HG03175 (cell line): ENCODE measurements around the gene HSBP1.

Source experiments
- ATAC-seq: cut with Tn5 transposase; IDR thresholded peaks from one replicate; pipeline ENCODE4 v1.9.1; 2021; ENCODE audit warnings: mild to moderate bottlenecking, moderate library complexity; ENCODE audit not compliant: unreplicated experiment

Gene HSBP1

DNA sequence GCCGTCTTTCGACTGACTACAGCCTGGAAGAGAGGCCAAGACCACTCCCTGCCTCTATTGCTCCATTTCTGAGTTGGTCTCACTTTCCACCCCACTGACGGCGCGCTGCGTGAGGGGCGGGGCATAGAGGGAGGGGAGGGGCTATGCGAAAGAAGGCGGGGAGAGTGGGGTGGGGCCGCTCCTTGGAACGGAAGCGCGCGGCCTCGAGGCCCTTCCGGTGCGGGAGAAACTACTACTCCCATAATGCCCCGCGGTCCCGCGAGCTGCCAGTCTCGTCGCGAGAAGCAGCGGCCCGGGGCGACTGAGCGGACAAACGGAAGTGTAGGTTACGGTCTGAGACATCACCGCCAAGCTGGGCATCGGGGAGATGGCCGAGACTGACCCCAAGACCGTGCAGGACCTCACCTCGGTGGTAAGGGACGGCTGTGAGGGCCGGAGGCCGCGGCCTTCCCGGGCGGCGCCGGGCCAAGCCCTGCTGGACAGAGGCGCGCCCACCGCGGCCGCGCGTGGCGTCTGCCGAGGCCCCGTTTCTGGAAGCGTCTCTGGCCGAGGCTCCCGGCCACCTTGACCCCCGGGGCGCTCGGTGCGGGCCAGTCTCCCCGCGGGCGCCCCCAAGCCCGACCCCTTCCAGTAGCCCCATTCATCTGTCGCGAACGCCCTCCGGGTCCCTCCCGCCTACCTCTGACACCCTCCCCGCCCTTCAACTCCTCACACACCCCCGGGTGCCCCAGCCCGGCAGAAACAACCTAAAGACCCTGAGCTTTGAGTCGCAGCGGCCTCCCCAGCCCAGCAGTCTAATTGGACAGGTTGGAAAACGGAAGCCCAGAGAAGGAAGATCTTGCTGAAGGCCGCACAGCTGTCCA, at the start of gene HSBP1:
Gene HSBP1 (plus strand): TSS at position 269 of the 863 bp plus-strand sequence. CDS start 99 bp downstream, at position 368.
- peak; percentile 91 for ATAC-seq

DNA sequence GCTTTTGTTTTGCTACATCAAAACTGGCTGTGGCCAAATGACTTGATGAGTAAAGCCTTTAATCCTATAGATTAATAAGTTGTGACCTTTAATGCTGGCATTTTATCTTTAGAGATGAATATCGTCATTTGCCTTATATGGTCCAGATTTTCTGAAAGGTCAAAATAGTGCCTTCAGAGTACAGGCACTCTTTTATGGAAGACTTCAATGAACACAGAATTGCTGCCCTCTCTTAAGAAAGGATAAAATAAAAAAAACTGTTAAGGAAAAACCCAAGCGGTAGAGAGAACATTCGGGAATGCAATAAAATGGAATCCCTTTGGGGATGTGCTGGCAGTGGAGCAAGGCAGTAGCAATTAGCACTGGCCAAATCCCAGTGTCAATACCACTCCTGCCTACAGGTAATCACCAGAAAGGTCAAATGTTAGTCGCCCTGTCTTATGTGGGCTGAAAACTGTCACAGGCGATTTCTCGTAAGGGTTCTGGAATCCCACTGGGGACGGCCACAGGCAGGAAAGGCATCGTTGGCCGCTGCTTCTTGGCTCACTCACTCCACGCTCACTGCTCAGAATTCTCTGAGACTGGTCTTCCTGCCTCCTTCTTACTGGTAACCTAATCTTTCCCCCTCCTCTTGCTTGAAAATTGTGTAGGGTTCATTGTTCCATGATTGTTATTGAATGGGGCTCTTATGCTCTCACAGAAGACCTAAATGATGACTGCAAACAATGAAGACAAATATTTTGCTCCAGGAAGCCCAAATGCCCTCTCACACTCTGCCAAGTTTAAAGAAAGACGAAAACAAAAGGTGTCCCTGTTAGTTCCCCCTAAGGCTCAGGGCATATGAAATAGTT, 45.4 kb upstream of the HSBP1 start:
- no peak for ATAC-seq

DNA sequence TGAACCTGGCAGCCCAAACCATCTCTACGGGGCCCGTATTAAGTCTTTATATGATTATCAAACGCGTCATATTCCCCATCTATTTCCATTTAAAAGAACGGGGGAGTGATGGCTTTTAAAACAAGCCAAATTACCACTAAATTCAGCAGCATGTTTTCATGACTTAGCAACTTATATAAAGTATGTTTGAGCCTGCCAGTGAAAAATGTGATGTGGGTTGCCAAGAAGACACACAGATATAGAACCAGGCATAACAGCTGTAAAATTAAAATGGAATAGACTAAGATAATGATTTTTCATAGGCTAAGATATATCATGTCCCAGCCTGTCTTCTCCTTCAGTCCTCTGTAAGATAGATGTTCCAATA, 44.8 kb upstream of the HSBP1 start:
- no peak for ATAC-seq

DNA sequence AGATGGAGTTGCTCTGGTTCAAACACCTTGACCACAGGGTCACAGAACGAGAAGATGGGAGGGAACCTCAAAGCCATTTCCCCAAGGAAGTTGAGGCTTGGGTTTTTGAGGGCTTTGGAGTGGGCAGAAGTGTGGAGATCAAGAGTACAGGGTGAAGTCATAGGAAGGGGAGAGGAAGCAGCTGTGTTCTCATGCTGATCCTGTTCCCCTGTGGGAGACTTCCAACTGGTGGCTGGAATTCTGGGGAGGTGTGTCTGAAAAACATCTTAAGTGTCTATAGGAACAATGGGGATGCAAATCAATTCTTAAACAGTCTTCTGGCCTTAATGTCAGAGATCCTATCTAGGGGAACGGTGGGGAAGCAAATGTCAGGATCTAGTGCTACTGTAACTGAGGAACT, 38.8 kb upstream of the HSBP1 start:
- no peak for ATAC-seq

DNA sequence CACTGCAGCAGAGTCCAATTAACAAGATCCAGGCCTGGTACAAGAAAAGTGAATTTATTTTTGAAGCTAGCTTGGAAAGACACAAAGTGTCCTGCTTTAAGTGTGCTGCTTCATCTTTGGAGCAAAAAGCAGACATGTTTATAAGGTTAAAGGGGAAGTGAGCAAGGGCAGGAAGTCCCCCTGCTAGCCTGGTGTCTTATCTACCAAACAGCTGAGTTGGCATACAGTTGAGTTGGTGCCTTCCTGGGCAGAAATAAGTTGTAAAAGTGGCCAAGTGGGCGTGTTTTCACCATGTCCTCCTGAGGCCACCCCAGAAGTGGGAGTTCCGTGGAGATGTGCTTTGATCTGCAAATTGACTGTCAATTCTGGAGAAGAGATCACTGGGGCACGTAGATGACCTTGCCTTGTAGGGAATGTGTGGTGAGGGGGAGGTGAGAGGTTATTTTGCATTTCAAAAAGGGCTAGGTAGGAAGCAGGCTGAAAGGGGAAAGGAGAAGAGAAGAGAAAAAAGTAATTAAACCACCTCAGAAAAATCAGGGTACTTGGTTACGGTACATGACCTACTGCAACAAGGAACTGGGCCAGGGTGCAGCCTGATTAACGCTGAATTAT, 38.3 kb upstream of the HSBP1 start:
- no peak for ATAC-seq

DNA sequence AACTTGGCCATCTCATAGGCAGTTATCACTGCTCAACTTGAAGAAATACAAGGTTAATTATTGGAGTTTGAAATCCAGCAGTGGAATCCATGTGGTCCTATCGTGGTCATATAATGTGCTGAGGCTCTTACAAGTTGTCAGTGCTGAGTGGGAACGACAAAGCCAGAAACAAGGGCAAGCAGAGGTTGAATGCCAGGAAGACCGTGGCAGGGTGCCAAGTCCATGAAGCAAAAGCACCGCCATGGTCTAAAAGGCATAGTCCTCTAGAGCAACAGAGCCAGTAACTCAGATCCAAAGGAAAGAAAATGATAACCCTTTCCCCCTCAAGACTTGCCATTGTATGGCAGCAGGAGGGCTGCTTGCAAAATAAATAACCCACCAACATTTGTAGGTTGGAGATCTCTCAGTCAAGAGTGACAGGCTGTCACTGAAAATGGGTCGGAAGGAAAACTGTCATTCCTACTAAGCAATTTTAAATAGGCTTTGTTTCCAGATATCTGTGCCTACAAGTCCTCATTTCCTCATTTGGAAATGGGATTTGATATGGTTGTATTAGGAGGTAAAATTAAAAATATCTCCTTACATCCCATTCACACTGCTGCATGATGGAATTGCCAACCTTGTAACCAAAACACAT, 36.4 kb upstream of the HSBP1 start:
- ATAC-seq: no peak

DNA sequence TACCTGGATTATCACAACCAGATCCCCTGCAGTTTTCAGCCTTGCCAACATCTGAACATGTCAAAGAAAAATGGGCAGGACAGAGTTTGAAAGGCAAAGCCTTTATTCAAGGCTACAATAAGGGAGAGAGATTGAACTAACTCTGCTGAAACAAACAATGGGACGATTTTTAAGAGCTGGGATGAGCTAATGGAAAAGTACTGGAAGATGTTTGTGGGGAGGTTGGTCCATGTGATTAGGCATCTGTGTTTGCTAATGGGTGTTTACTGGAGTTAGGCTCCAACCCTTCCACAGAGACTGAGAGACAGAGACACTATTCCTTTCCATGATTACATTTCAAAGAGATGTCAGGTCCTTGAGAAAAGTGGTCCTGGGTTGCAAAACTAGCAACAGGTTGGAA, 35.0 kb upstream of the HSBP1 start:
- no peak for ATAC-seq

DNA sequence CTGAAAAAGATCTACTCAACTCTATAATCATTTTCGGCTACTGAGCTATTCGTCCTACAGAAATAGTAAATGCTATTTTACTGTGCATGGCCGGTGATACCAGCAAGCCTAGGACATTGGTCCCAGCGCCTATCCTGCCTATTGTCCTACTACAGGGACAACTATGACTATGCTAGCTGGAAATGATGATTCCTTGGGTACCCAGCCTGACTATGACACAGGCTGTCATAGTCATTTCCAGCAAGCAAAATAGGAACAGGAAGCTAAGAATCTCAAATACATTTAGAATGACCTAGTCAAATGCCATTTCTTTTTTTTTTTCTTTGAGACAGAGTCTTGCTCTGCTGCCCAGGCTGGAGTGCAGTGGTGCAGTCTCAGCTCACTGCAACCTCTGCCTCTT, 33.7 kb upstream of the HSBP1 start:
- no peak for ATAC-seq

DNA sequence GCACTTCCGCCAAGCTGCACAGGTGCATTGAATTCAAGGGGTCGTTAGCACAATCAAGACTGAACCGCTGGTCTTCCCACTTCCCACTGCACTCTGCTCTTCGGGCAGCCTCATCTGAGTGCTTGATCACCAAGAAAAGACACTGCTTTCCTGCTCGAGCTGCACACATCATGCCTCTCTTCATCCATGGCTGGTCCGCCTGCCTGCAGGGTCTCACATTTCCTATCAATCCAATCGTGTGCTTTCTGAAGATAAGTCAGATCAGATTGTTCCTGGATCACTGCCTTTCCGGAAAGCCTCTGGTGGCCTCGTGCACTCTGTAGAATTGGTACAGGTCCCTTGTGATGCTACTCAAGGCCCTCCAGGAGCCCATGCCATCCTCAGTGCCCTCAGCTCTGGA, 30.8 kb upstream of the HSBP1 start:
- ATAC-seq: no peak

DNA sequence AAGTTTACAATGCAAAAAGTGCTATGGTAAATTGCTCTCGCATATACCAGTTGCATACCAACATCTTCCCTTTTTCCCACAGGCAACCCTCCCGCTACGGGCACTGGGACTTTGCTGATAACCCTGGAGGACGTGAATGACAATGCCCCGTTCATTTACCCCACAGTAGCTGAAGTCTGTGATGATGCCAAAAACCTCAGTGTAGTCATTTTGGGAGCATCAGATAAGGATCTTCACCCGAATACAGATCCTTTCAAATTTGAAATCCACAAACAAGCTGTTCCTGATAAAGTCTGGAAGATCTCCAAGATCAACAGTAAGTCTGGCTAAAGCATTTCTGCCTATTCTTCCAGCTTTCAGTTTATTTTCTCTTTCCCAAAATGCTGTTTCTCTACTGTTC, 27.9 kb upstream of the HSBP1 start:
- ATAC-seq: no peak

DNA sequence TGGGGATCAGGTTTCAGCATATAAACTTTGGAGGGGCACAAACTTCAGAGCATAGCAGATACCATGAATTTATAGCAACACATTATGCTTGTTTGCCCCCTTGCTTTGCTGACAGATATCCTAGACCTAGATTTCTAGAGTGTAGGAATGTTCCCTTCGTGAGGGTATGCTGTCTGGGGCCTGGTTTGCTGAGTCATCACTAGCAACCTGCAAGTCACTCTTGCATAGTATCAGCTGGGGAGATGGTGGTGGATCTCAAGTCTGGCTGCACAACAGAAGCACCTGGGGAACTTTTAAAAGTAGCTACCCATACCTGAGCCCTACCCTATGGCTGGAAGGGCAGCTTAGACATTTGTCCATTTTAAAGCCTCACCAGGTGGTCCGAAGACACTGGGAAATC, 22.3 kb upstream of the HSBP1 start:
- no peak for ATAC-seq

DNA sequence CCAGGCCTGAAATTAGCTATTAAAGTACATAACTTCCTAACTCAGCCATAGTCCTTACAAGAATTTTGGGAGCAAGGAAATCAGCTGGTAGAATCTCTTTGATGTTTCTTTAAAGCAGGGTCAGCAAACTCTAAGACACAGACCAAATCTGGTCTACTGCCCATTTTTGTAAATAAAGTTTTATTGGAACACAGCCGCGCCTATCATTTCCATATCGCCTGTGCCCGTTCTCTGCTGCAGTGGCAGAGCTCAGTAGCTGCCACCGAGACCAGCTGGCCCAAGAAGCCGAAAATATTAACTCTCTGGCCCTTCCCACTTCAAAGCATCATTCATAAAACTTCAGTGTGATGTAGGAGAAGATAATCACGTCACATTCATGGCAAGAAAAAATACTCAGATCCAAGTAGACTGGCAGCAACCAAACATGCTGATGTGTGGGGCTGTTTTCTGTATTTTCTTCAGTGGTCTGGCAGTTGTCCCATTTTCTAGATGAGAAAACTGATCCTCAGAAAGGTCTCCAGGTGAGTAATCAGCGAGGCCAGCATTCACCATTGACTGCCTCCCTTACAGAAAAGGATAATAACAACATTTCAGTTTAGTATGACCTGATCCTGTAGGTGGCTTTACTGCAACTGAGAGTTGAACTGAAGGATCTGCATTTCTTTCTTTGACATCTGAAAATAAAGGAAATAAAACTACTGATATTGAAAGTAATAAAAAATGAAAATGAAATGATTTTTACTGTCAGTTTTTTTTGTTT, 18.0 kb upstream of the HSBP1 start:
- peak; percentile 45 for ATAC-seq

DNA sequence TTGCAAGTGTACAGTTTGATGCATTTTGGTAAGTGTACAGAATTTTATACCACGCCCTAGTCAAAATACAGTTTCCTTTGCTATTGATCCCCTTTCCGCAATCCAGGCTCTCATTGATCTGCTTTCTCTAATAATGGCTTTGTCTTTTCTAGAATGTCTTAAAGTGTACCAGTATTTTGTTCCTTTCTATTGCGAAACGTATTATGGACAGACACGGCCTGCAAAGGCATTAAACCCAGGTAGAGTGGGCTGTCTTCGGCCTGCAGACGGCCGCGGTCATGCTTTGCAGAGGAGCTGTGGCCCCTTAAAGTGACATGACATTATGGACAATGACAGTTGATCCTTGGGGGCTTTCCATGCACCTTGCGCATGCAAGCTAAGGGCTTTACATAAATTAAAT, 15.9 kb upstream of the HSBP1 start:
- no peak for ATAC-seq

DNA sequence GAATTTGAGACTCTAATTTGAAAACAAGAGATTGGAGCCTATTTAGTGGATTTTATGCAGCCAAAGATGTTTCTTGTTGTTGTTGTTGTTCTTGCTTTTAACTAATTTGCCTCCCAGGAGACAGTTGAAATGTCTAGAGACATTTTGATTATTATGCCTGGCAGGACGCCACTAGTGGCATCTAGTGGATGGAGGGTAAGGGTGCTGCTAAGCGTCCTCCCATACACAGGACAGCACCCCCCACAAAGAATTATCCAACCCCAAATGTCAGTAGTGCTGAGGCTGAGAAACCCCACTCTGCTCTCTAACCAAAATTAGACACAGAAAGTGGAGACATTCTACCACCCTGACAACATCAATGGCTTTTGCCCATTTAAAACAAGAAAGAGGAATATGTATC, 15.4 kb upstream of the HSBP1 start:
- no peak for ATAC-seq

DNA sequence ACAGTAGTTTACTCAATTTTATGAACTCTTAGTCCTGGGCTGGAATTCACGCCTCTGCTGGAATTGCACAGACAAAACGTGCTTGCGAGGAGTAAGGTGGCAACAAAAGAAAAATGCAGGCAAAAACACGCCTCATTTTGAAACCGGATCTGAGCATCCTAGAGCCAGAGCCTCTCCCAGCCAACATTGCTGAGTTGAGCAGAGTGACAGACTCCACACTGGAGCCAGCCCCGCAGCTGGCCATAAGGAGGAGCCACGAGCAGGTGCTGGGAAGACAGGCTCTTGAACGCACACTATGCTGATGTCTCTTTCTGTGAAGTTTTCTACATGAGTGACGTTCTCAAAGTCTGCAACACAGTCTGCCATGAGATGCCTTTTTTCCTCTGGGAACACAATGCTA, 14.6 kb upstream of the HSBP1 start:
- ATAC-seq: no peak

DNA sequence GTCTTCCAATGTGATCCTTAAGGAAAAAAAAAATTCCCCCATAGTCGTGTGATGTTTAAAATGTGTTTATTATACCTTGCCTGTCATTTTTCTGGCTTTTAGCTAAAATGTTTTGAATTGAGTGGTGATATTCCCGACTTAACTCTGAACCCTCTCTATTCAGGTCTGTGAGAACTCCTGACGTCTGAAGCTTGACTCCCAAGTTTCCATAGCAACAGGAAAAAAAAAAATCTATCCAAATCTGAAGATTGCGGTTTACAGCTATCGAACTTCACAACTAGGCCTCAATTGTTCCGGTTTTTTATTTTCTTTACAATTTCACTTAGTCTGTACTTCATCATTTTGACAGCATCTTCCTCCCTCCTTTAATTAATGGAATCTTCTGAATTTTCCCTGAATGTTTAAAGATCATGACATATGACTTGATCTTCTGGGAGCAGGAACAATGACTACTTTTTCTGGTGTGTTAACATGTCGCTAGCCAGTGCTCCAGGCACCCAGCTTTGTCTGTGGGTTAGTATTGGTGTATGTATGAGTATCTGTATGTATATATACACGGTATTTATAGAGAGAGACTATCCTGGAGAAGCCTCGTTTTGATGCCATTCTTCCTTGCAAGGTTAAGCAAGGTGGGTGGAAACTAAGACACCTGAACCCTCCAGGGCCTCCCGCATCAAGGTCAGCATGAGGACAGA, 12.8 kb upstream of the HSBP1 start:
- ATAC-seq: no peak

DNA sequence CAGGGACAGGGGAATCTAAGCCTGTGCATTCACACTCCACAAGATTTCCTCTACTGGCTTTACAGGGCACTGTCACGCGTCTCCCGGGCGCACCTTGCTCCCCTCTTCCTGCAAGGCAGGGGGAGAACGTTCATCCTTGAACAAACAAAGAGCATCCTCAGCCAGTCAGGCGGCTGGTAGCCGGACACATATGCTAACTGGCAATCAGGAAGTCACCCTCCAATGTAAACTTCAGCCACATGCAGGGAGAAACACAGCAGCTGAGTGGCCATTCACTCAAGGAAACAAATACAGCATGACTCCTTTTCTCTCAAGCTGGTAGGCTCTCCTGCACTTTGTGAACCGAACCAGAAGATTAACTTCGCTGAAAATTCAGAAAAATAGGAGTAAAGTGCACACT, 10.8 kb upstream of the HSBP1 start:
- ATAC-seq: no peak

DNA sequence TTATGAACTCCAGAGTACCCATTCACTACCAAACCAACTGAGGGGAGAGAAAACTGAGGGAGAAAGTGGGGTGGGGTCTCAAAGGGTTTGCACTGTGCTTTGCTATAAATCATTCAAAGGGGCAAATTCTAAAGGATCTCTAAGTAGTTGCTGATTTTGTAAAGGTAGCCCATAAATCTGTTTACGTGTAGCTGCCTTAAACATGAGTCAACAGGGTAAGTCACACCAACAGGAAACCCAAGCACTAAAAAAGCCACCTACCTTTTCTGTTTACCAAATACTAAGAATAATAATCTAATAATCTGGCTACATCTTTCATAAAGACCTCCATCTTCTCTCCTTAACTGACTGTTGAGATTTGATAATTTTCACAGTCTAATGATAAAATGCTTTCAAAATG, 8.4 kb upstream of the HSBP1 start:
- no peak for ATAC-seq

DNA sequence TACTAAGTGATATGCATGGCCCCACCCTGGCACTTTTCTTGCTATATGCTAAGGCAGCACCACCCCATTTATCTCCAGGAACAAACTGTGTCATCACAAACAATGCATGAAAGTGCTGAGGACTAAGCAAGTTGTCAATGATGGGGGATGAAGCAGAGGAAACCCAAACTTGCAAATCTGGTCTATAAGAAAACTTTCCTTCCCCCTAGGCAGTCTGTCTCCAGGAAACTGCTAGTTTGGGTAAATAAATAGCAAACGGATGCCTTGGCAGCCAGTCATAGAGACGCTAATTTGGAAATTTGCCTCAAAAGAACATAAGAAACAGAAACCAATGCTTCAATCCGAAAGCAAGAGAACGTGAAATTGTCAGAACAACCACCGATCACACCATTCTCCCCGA, 5.6 kb upstream of the HSBP1 start:
- peak; percentile 60 for ATAC-seq
